Sigmoid colon (tissue), 7 donors: ENCODE measurements around the gene RAB11FIP3. TPM values are rescaled to one million over a fixed set of nuclear protein-coding genes. Genes with fewer than 3 reads are reported as not detected.

ENCODE experiments used
- DNase-seq: peaks from one replicate; pipeline ENCODE4 v3.0.0-alpha.2; 2019
- H3K27ac ChIP-seq, 4 donors: fragments of 200-600 bp; sonication (generic); one replicate each; pipeline ENCODE4 v1.5.1; 2016 to 2019; ENCODE audit warnings: mild to moderate bottlenecking in 1 of 4
- H3K27me3 ChIP-seq, 3 donors: fragments of 200-600 bp; sonication (generic); one replicate each; pipeline ENCODE4 v1.5.1; 2019; ENCODE audit warnings: mild to moderate bottlenecking in 1 of 3
- H3K36me3 ChIP-seq, 4 donors: fragments of 200-600 bp; sonication (generic); one replicate each; pipeline ENCODE4 v1.5.1; 2016 to 2019
- H3K4me1 ChIP-seq, 4 donors: fragments of 200-600 bp; sonication (generic); one replicate each; pipeline ENCODE4 v1.5.1; 2017 to 2019
- H3K4me3 ChIP-seq, 4 donors: fragments of 200-600 bp; sonication (generic); one replicate each; pipeline ENCODE4 v1.5.1; 2017 to 2019; ENCODE audit warnings: mild to moderate bottlenecking in 2 of 4, moderate library complexity in 1 of 4
- H3K9me3 ChIP-seq, 4 donors: fragments of 200-600 bp in 3 of 4; sonication (generic) in 3 of 4; one replicate each; pipeline versions ENCODE4 v1.5.1 to v1.6.1; 2013 to 2019
- EP300 ChIP-seq, 4 donors: sonication (generic); formaldehyde crosslinking; IDR thresholded peaks; one replicate each; pipeline ENCODE4 v1.6.1; 2017; ENCODE audit warnings: antibody characterized with exemption in 4 of 4
- POLR2A ChIP-seq, 2 donors: fragments of 450-650 bp; IDR thresholded peaks; one replicate each; pipeline ENCODE4 v1.6.1; 2016; ENCODE audit warnings: antibody characterized with exemption in 2 of 2, mild to moderate bottlenecking in 2 of 2, moderate library complexity in 2 of 2
- POLR2AphosphoS5 ChIP-seq, 4 donors: sonication (generic); formaldehyde crosslinking; IDR thresholded peaks; one replicate each; pipeline ENCODE4 v1.6.1; 2017; ENCODE audit warnings: antibody characterized with exemption in 4 of 4
- WGBS, 2 donors: extraction: QIAGEN DNeasy Blood & Tissue Kit; methylation state at CpG; one replicate each; pipeline ENCODE4 v1.1.7; 2013; 5-methylcytosine and 5-hydroxymethylcytosine counted together
- intact Hi-C: fragments of 100-400 bp; cut with DNase I; formaldehyde crosslinking; loops from one replicate; pipeline ENCODE4 v1.15.1; 2023
- polyA plus RNA-seq, 3 donors: library from polyadenylated mRNA; stranded (reverse); fragments of 200-250 nt; gene quantifications; one replicate each; pipeline ENCODE4 v1.2.3, GENCODE V29; 2013
- total RNA-seq, 4 donors: library from RNA; depleted of rRNA; stranded (reverse); fragments of >200 nt; gene quantifications; one replicate each; pipeline ENCODE4 v1.1.0, GENCODE V29; 2016
- TF ChIP-seq, protein P1 (sequence below), 4 experiments: fragments of 450-650 bp in 3 of 4; fragments of 200-600 bp in 1 of 4; IDR thresholded peaks; one replicate each; pipeline ENCODE4 v1.5.1; 2016 to 2019; ENCODE audit warnings: antibody characterized with exemption in 4 of 4, mild to moderate bottlenecking in 3 of 4, moderate library complexity in 2 of 4
- donor health status: healthy with polysubstance abuse.
- donor health status: Bipolar disorder and iron deficiency.
- donor health status: healthy.

RAB11FIP3 gene
- total and polyA plus RNA-seq, 7 donors, result 10.6 to 44.9 (median 21.4) TPM

DNA sequence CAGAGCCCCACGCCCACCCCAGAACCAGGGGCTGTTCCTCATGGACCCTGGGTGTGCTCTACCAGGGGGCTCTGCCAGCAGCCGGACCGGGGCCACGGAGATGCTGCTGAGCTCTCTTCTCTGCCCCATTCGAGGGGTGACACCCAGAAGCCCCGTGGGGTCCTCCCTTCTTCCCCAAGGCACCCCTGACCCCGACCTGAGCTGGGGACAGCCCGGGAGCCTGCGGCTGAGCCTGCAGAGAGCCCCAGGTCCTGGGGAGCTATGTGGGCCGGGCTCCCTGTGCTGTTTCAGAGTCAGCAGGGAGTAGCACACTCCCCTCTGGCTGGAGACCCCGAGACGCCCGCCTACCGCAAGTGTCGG lies 133.6 kb downstream of the RAB11FIP3 start:
- Histone ChIP-seq H3K9me3 (no peaks in the 10 kb centered on the region), H3K36me3 (no peaks in the 10 kb centered on the region), H3K4me1 (peaks cover 0 to 14% (median 7%) of the 10 kb centered on the region in 4 donors), H3K27me3 (peaks cover 24 to 49% (median 42%) of the 10 kb centered on the region in 3 donors), H3K4me3 (no peak overlapping the region), H3K27ac (no peak overlapping the region)
- DNase-seq, result no peak
- TF ChIP-seq POLR2A (IDR thresholded peaks at IDR 0.05), result no peak
- TF ChIP-seq POLR2AphosphoS5 (IDR thresholded peaks at IDR 0.05), result no peak
- no peak for TF ChIP-seq EP300 (IDR thresholded peaks at IDR 0.05)
- WGBS, 2 donors, result 45 to 80% methylated on average over 15 of the region's 15 CpGs
- intact Hi-C loops, result no loop called here

DNA sequence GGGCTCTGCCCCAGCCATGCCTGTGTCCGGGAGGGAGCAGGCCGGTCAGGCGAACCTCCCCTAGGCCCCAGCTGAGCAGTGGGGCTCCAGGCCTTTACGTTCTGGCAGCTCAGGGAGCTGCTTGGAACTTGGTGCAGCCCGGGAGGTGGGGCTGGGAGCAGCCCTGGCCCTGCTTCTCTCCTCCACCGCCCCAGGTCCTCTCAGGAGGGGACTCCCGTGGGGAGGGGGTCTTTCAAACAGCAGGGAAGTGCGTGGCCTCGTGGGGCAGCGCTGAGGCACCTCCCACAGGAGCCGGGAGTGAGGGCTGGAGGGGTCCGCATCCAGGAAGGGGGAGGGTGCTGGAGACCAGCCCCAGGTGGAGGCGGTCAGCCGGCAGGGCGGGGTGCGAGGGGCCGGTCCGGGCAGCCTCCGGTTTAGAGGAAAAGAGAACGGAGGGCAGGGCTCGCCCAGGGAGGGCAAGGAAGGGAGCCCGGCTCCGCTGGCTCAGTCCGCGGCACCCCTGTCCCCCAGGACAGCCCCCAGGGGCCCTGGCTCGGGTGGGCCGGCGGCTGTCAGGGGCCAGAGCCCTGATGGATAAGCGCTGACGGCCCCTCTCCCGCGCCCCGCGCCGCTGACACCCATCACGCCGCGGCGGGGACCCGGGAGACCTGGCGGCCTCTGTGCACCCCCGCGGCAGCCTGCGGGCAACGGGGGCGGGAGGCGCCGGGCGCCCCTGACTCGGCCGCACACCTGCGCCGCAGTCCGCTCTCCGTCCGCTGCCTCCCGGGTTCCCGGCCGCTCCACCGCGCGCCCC lies 134.2 kb downstream of the RAB11FIP3 start:
- Histone ChIP-seq H3K27me3 (peaks cover 24 to 55% (median 42%) of the 10 kb centered on the region in 3 donors), H3K4me1 (peaks cover 0 to 14% (median 7%) of the 10 kb centered on the region in 4 donors), H3K9me3 (no peaks in the 10 kb centered on the region), H3K4me3 (no peak overlapping the region), H3K27ac (no peak overlapping the region), H3K36me3 (no peaks in the 10 kb centered on the region)
- TF ChIP-seq POLR2AphosphoS5 (IDR thresholded peaks at IDR 0.05) (no peak), EP300 (IDR thresholded peaks at IDR 0.05) (no peak), POLR2A (IDR thresholded peaks at IDR 0.05) (no peak)
- TF ChIP-seq, protein P1, sequence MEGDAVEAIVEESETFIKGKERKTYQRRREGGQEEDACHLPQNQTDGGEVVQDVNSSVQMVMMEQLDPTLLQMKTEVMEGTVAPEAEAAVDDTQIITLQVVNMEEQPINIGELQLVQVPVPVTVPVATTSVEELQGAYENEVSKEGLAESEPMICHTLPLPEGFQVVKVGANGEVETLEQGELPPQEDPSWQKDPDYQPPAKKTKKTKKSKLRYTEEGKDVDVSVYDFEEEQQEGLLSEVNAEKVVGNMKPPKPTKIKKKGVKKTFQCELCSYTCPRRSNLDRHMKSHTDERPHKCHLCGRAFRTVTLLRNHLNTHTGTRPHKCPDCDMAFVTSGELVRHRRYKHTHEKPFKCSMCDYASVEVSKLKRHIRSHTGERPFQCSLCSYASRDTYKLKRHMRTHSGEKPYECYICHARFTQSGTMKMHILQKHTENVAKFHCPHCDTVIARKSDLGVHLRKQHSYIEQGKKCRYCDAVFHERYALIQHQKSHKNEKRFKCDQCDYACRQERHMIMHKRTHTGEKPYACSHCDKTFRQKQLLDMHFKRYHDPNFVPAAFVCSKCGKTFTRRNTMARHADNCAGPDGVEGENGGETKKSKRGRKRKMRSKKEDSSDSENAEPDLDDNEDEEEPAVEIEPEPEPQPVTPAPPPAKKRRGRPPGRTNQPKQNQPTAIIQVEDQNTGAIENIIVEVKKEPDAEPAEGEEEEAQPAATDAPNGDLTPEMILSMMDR (IDR thresholded peaks at IDR 0.05), result no peak
- DNase-seq, result no peak
- WGBS, 2 donors, result 5 to 15% methylated on average over 62 of the region's 62 CpGs
- intact Hi-C loops, result no loop called here

DNA sequence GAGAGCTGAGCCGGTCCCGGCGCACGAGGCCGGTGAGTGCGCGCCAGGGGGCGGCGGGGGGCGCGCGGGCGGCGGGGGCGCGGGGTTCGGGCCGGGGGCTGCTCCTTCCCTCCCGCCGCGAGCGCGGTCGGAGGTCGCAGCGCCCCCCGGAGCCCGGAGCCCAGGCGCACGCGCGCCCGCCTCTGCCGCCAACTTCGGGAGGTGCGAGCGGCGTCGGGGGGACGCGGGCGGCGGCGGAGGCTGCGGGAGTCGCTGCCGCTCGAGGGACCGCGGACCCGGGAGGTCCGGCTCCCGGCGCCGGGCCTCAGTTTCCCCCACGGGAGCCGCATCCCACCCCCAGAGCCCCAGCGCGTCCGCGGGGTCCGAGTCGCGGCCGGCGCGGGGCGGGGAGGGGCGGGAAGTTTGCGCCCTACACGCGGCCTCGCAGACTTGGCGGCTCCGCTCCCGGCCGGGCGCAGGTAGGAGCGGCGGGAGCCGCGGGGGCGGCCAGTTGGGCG lies 134.8 kb downstream of the RAB11FIP3 start, which contains the start of gene PRR35:
PRR35 (plus strand) TSS at position 191 of the 497 bp plus-strand sequence. CDS start 2,901 bp downstream, outside the sequence.
- Histone ChIP-seq H3K9me3 (no peaks in the 10 kb centered on the region), H3K36me3 (no peaks in the 10 kb centered on the region), H3K4me1 (peaks cover 0 to 16% (median 8%) of the 10 kb centered on the region in 4 donors), H3K4me3 (no peak within 1 kb of the TSS), H3K27me3 (peaks cover 24 to 57% (median 42%) of the 10 kb centered on the region in 3 donors), H3K27ac (no peak within 1 kb of the TSS)
- no peak for TF ChIP-seq EP300 (IDR thresholded peaks at IDR 0.05)
- TF ChIP-seq POLR2AphosphoS5 (IDR thresholded peaks at IDR 0.05), result no peak
- TF ChIP-seq POLR2A (IDR thresholded peaks at IDR 0.05), result no peak
- TF ChIP-seq, protein P1 (IDR thresholded peaks at IDR 0.05), result no peak
- DNase-seq, result no peak
- WGBS, 2 donors, result 1 to 2% methylated on average over 84 of the region's 84 CpGs
- intact Hi-C loops, result no loop called here

DNA sequence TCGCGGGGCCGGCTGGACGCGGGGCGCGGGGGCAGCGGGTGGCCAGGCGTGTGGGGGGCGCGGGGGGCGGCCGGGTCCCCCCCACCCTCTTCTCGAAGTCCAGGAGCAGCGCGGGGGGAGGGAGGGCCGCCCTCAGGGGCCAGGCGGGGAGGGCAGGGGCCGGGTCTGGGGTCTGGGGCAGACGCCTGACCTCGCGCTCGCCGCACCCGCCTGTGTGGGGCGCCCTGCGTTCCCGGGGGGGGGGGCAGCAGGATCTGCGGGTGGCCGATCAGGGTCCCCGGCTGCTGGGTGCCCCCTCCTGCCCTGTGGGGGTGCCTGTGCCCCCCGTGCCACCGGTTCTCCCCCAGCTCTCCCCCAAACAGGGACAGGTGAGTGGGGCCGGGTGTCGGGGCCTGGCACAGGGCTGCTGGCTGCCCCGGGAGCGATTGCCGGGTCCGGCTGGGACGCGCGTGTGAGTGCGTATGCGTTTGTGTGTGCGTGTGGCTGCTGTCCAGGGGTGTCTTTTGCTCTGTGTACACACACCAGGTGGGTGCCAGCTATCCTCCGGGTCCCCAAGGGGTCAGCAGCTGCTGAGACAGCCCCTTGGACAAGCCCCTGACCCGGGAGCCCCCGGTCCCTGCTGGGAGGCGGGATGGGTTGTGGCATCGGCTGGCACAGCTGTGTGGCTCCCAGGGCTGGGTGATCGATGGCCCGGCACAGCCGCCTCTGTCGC lies 135.4 kb downstream of the RAB11FIP3 start:
- DNase-seq, result no peak
- Histone ChIP-seq H3K9me3 (no peaks in the 10 kb centered on the region), H3K27me3 (peaks cover 24 to 57% (median 42%) of the 10 kb centered on the region in 3 donors), H3K36me3 (no peaks in the 10 kb centered on the region), H3K27ac (no peak overlapping the region), H3K4me3 (no peak overlapping the region), H3K4me1 (peaks cover 0 to 22% (median 14%) of the 10 kb centered on the region in 4 donors)
- TF ChIP-seq, protein P1 (IDR thresholded peaks at IDR 0.05), result no peak
- TF ChIP-seq EP300 (IDR thresholded peaks at IDR 0.05), result no peak
- no peak for TF ChIP-seq POLR2AphosphoS5 (IDR thresholded peaks at IDR 0.05)
- TF ChIP-seq POLR2A (IDR thresholded peaks at IDR 0.05), result no peak
- 8 to 22% methylated on average over 54 of the region's 54 CpGs for WGBS, 2 donors
- intact Hi-C loops, result no loop called here

DNA sequence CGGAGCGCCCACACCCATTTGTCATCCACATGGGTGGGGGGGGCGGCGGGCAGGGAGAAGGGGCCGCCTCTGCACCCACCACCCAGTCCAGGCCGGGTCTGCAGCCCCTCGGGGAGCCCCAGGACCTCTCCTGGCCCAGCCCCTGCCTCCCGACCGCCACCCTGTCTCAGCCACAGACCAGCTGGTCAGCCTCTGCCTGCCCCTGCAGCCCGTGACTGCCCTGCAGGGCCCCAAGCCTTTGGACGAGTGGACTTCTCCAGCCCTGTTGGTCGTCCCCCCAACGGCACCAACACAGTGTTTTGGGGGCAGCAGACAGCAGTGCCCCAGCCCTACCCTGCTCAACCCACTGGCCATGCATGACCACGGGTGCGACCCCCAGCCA lies 136.0 kb downstream of the RAB11FIP3 start:
- no peaks in the 10 kb centered on the region for H3K9me3 ChIP-seq
- H3K4me3 ChIP-seq, result no peak overlapping the region
- DNase-seq, result no peak
- no peaks in the 10 kb centered on the region for H3K36me3 ChIP-seq
- TF ChIP-seq POLR2A (IDR thresholded peaks at IDR 0.05) (no peak), POLR2AphosphoS5 (IDR thresholded peaks at IDR 0.05) (no peak), EP300 (IDR thresholded peaks at IDR 0.05) (no peak)
- TF ChIP-seq, protein P1 (IDR thresholded peaks at IDR 0.05), result no peak
- H3K4me1 ChIP-seq, result peaks cover 0 to 27% (median 19%) of the 10 kb centered on the region in 4 donors
- H3K27ac ChIP-seq, result no peak overlapping the region
- intact Hi-C loops, result no loop called here
- 50 to 70% methylated on average over 15 of the region's 15 CpGs for WGBS, 2 donors
- peaks cover 24 to 57% (median 42%) of the 10 kb centered on the region in 3 donors for H3K27me3 ChIP-seq
